Stimulated activated CD4-positive, alpha-beta T cell treated with anti-CD3 and anti-CD28 coated beads, Interleukin-15, amount 100 ng/mL, for 1 hour (primary cell): ENCODE data around the gene P2RX6.
"Not testable (repeated sequence)": the region's sequence is repeated elsewhere in the genome, so short reads cannot be mapped to it uniquely, and the experiment has no call there.

Experiments
- DNase-seq, 2 donors: peaks; one replicate each; pipeline ENCODE4 v3.0.0-alpha.2; 2020; ENCODE audit warnings: low read depth in 1 of 2, low spot score in 1 of 2

P2RX6 gene

GRCh38 chr22:21030621-21031544 lies 15.9 kb downstream of the P2RX6 start:
- DNase-seq: no peak

- DNase-seq: no peak
Measured at GRCh38 chr22:21031545-21032036, 16.6 kb downstream of the P2RX6 start.

GRCh38 chr22:21032037-21032867 lies 17.3 kb downstream of the P2RX6 start, which contains the start of gene SLC7A4:
TSS of gene SLC7A4 (minus strand) at chr22:21032561. CDS start at chr22:21031812, 749 bp downstream.
- no peak for DNase-seq

GRCh38 chr22:21032868-21033688 lies 18.1 kb downstream of the P2RX6 start:
- no peak for DNase-seq

- DNase-seq: no peak
Measured at GRCh38 chr22:21033895-21034294, 18.9 kb downstream of the P2RX6 start.

GRCh38 chr22:21034989-21035388 lies 20.0 kb downstream of the P2RX6 start:
- no peak for DNase-seq

GRCh38 chr22:21038405-21038804 lies 23.4 kb downstream of the P2RX6 start:
- no peak for DNase-seq

GRCh38 chr22:21039158-21039557 lies 24.2 kb downstream of the P2RX6 start:
- not testable (repeated sequence) for DNase-seq

GRCh38 chr22:21041937-21042336 lies 27.0 kb downstream of the P2RX6 start:
- no peak for DNase-seq

- no peak for DNase-seq
Measured at GRCh38 chr22:21042978-21043859, 28.3 kb downstream of the P2RX6 start.

GRCh38 chr22:21043860-21044535 lies 29.0 kb downstream of the P2RX6 start:
- no peak for DNase-seq

GRCh38 chr22:21044931-21045584 lies 30.1 kb downstream of the P2RX6 start:
- no peak for DNase-seq

GRCh38 chr22:21045585-21046294 lies 30.8 kb downstream of the P2RX6 start, which contains the start of gene LRRC74B:
TSS of gene LRRC74B (plus strand) at chr22:21045946. CDS start at chr22:21045987, 41 bp downstream.
- peak; percentile 25 to 37 for DNase-seq

GRCh38 chr22:21047035-21047661 lies 32.2 kb downstream of the P2RX6 start:
- no peak for DNase-seq

- DNase-seq: no peak
Measured at GRCh38 chr22:21047730-21048129, 32.8 kb downstream of the P2RX6 start.

GRCh38 chr22:21048448-21048847 lies 33.5 kb downstream of the P2RX6 start:
- not testable (repeated sequence) for DNase-seq

GRCh38 chr22:21048965-21049364 lies 34.0 kb downstream of the P2RX6 start:
- not testable (repeated sequence) for DNase-seq
